Measurements from ENCODE around the gene SUN2.

GRCh38 chr22:38740116-38740723 lies 15.6 kb downstream of the SUN2 start:
- TF ChIP-seq RXRA (CRISPR knock-in tag; IDR thresholded peaks at IDR 0.05) = no peak
- no peak for TF ChIP-seq MAFG (CRISPR knock-in tag; IDR thresholded peaks at IDR 0.05)
- TF ChIP-seq ZBTB7A (CRISPR knock-in tag; IDR thresholded peaks at IDR 0.05) = no peak
- no peak for TF ChIP-seq ZNF362 (CRISPR knock-in tag; IDR thresholded peaks at IDR 0.05; ENCODE audit: borderline replicate concordance)
- no peak for TF ChIP-seq POLR2AphosphoS5 (IDR thresholded peaks at IDR 0.05; ENCODE audit: low read depth, low read length)
- no peak for TF ChIP-seq CREM (IDR thresholded peaks at IDR 0.05)
- TF ChIP-seq CREM (CRISPR knock-in tag; IDR thresholded peaks at IDR 0.05) = no peak
- TF ChIP-seq JUND (CRISPR knock-in tag; IDR thresholded peaks at IDR 0.05) = no peak
- TF ChIP-seq GABPB1 (CRISPR knock-in tag; IDR thresholded peaks at IDR 0.05) = no peak

All from HepG2 (cell line).